ENCODE data around the gene EEPD1.

GRCh38 chr7:36281945-36282717 lies 129.1 kb downstream of the EEPD1 start:
- TF ChIP-seq RAD21 (conservative IDR thresholded peaks at IDR 0.05 in 1 of 2, IDR thresholded peaks at IDR 0.05 in 1 of 2) = no peak
- TF ChIP-seq, protein P1, sequence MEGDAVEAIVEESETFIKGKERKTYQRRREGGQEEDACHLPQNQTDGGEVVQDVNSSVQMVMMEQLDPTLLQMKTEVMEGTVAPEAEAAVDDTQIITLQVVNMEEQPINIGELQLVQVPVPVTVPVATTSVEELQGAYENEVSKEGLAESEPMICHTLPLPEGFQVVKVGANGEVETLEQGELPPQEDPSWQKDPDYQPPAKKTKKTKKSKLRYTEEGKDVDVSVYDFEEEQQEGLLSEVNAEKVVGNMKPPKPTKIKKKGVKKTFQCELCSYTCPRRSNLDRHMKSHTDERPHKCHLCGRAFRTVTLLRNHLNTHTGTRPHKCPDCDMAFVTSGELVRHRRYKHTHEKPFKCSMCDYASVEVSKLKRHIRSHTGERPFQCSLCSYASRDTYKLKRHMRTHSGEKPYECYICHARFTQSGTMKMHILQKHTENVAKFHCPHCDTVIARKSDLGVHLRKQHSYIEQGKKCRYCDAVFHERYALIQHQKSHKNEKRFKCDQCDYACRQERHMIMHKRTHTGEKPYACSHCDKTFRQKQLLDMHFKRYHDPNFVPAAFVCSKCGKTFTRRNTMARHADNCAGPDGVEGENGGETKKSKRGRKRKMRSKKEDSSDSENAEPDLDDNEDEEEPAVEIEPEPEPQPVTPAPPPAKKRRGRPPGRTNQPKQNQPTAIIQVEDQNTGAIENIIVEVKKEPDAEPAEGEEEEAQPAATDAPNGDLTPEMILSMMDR (IDR thresholded peaks at IDR 0.05) = no peak
- no peak for TF ChIP-seq KDM5A (IDR thresholded peaks at IDR 0.05)
- TF ChIP-seq MYC (IDR thresholded peaks at IDR 0.05; ENCODE audit: borderline replicate concordance, low read length) = no peak
- no peak for TF ChIP-seq POLR2A (IDR thresholded peaks at IDR 0.05; ENCODE audit: low read length)
- no peak for TF ChIP-seq REST (IDR thresholded peaks at IDR 0.05)
